Stimulated activated CD8-positive, alpha-beta memory T cell treated with anti-CD3 and anti-CD28 coated beads, Interleukin-4, amount 100 ng/mL, for 48 hours (primary cell): ENCODE data around the gene WNT4.
"Not testable (repeated sequence)": the region's sequence is repeated elsewhere in the genome, so short reads cannot be mapped to it uniquely, and the experiment has no call there.

ENCODE experiments used
- DNase-seq: peaks from one replicate; pipeline ENCODE4 v3.0.0-alpha.2; 2020

Gene WNT4

GRCh38 chr1:22107126-22107525 is 35.8 kb downstream of the WNT4 start:
- no peak for DNase-seq

- DNase-seq = no peak
These were observed 37.2 kb downstream of the WNT4 start for GRCh38 chr1:22105611-22106207.

GRCh38 chr1:22104865-22105437 is 37.9 kb downstream of the WNT4 start:
- no peak for DNase-seq

GRCh38 chr1:22104094-22104493 is 38.8 kb downstream of the WNT4 start:
- DNase-seq = no peak

- DNase-seq = no peak
These were observed 40.2 kb downstream of the WNT4 start for GRCh38 chr1:22102746-22103145.

GRCh38 chr1:22101995-22102394 is 40.9 kb downstream of the WNT4 start:
- DNase-seq = no peak

- no peak for DNase-seq
These were observed 41.7 kb downstream of the WNT4 start for GRCh38 chr1:22101199-22101598.

GRCh38 chr1:22100168-22100567 is 42.7 kb downstream of the WNT4 start:
- DNase-seq = no peak

- DNase-seq = no peak
These were observed 44.1 kb downstream of the WNT4 start for GRCh38 chr1:22098752-22099151.

GRCh38 chr1:22096463-22096862 is 46.4 kb downstream of the WNT4 start:
- DNase-seq = no peak

- no peak for DNase-seq
These were observed 46.9 kb downstream of the WNT4 start for GRCh38 chr1:22096036-22096435.

- DNase-seq = no peak
These were observed 49.4 kb downstream of the WNT4 start for GRCh38 chr1:22093513-22093912.

- DNase-seq = not testable (repeated sequence)
These were observed 50.7 kb downstream of the WNT4 start for GRCh38 chr1:22092026-22092768.

- no peak for DNase-seq
These were observed 52.0 kb downstream of the WNT4 start for GRCh38 chr1:22090867-22091266.

- no peak for DNase-seq
These were observed 53.1 kb downstream of the WNT4 start for GRCh38 chr1:22089787-22090186.

GRCh38 chr1:22089134-22089571 is 53.7 kb downstream of the WNT4 start:
- no peak for DNase-seq

GRCh38 chr1:22088331-22088730 is 54.6 kb downstream of the WNT4 start:
- no peak for DNase-seq

GRCh38 chr1:22080191-22080590 is 62.7 kb downstream of the WNT4 start:
- DNase-seq = no peak

- DNase-seq = no peak
These were observed 64.8 kb downstream of the WNT4 start for GRCh38 chr1:22078133-22078532.

- DNase-seq = no peak
These were observed 65.2 kb downstream of the WNT4 start for GRCh38 chr1:22077728-22078127.

GRCh38 chr1:22076346-22076745 is 66.6 kb downstream of the WNT4 start:
- no peak for DNase-seq

- no peak for DNase-seq
These were observed 67.2 kb downstream of the WNT4 start for GRCh38 chr1:22075718-22076117.

GRCh38 chr1:22074803-22075202 is 68.1 kb downstream of the WNT4 start:
- no peak for DNase-seq

GRCh38 chr1:22071511-22071910 is 71.4 kb downstream of the WNT4 start:
- DNase-seq = no peak
